Gastroesophageal sphincter (tissue), 3 donors: ENCODE measurements around the gene ASF1A.

ENCODE experiments used
- POLR2A ChIP-seq, 2 donors: fragments of 450-650 bp; IDR thresholded peaks; one replicate each; pipeline ENCODE4 v1.6.1; 2017; ENCODE audit warnings: antibody characterized with exemption in 2 of 2, mild to moderate bottlenecking in 2 of 2, moderate library complexity in 1 of 2
- POLR2AphosphoS5 ChIP-seq: sonication (generic); formaldehyde crosslinking; IDR thresholded peaks from one replicate; pipeline ENCODE4 v1.6.1; 2017; ENCODE audit warnings: antibody characterized with exemption
- TF ChIP-seq, protein P1 (sequence below), 4 experiments: fragments of 200-600 bp in 2 of 4; fragments of 450-650 bp in 2 of 4; sonication (generic) in 1 of 4; IDR thresholded peaks; one replicate each; pipeline ENCODE4 v1.5.1; 2017 to 2019; ENCODE audit warnings: antibody characterized with exemption in 4 of 4, mild to moderate bottlenecking in 2 of 4, moderate library complexity in 2 of 4

DNA sequence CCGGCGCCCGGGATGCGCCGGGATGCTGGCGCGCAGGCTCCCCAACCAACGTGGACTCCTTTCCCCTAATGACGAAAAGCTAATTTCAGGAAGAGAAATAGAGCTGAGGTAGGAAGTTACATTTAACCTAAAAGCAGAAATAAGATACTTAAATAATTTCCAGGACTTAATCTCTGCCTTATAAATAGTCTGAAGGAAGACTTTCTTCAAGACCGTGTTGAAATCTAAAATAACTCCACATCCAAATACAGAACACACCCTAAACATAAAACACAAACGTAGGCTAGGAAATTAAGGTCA is 1.3 kb downstream of the ASF1A start:
- TF ChIP-seq POLR2AphosphoS5 (no peak), POLR2A (IDR thresholded peaks at IDR 0.05) (no peak)
- TF ChIP-seq, protein P1, sequence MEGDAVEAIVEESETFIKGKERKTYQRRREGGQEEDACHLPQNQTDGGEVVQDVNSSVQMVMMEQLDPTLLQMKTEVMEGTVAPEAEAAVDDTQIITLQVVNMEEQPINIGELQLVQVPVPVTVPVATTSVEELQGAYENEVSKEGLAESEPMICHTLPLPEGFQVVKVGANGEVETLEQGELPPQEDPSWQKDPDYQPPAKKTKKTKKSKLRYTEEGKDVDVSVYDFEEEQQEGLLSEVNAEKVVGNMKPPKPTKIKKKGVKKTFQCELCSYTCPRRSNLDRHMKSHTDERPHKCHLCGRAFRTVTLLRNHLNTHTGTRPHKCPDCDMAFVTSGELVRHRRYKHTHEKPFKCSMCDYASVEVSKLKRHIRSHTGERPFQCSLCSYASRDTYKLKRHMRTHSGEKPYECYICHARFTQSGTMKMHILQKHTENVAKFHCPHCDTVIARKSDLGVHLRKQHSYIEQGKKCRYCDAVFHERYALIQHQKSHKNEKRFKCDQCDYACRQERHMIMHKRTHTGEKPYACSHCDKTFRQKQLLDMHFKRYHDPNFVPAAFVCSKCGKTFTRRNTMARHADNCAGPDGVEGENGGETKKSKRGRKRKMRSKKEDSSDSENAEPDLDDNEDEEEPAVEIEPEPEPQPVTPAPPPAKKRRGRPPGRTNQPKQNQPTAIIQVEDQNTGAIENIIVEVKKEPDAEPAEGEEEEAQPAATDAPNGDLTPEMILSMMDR (IDR thresholded peaks at IDR 0.05) = no peak
